Measurements from ENCODE around the gene DHX40.

GRCh38 chr17:59638553-59638952 is 73.1 kb downstream of the DHX40 start:
- TF ChIP-seq POLR2A (IDR thresholded peaks at IDR 0.05) (no peak), CTCF (IDR thresholded peaks at IDR 0.05) (no peak), EP300 (IDR thresholded peaks at IDR 0.05) (no peak)
